HG03280 (cell line): Measurements from ENCODE around the gene RASSF10.

ENCODE experiments used
- ATAC-seq: cut with Tn5 transposase; IDR thresholded peaks from one replicate; pipeline ENCODE4 v1.9.1; 2021; ENCODE audit warnings: mild to moderate bottlenecking, moderate library complexity; ENCODE audit not compliant: unreplicated experiment

The RASSF10 gene

DNA sequence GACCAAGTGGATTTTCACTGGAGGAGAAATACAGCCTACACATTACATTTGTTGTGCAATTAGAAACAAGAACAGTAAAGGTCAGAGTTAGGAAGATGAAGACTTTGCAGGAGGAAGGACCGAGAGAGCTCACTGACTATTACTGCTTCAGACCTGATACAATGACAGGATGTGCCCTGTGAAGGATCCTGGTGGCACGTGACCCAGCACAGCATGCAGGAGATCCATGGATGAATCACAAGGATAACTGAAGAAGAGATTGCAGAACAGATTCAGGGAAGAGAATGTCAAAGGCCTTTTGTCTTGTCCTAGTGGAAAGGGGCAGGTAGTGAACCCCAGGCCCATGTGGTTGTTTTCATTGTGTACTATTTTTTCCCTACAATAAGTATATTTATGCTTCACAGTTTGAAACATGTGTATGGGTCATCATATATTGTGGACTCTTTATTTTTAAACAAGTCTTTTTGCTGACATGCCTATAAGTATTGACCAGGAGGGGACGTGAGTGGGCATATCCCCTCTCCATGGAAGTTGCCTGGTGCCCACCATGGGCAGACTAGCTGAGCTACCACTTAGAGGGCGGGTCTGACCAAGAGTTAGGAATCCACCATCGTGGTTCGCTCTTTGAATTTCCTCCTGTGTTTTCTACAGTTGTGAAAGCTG lies 44.3 kb downstream of the RASSF10 start:
- no peak for ATAC-seq

DNA sequence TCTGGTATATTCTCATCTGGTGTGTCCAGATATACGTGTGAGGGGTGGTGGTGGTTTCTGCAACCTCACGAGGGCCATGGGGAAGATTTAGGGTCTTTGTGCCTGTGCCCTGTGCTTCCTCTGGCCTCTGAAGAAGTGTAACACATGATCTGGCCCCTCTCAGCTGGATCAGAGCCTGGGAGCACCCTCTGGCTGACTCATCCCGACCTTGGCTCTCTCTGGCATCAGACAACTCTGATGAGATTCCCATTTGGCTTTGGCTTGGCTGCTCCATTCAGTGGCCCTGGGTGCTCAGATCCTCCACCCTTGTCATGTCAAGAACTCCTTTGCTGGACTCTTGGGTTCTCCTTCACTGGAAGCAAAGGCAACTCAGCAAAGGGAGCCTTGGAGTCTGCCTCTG lies 45.2 kb downstream of the RASSF10 start:
- no peak for ATAC-seq

DNA sequence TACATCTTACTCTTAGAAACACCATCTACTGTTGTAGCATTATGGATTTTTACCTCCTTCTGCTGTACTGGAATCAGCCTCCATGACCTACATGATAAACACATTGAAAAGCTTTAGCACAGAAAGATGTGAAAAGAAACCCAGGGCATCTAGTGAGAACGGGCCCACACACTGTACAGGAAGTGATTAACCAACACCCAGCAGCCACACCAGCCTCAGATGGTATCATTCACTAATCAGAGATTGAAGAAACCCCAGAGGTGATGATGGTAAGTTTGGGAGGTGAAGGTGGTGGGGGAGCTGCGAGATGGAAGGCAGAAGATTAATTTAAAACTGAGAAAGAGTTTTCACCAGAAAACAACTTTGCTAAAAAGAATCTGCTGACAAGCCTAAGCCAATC lies 46.1 kb downstream of the RASSF10 start:
- ATAC-seq = no peak

DNA sequence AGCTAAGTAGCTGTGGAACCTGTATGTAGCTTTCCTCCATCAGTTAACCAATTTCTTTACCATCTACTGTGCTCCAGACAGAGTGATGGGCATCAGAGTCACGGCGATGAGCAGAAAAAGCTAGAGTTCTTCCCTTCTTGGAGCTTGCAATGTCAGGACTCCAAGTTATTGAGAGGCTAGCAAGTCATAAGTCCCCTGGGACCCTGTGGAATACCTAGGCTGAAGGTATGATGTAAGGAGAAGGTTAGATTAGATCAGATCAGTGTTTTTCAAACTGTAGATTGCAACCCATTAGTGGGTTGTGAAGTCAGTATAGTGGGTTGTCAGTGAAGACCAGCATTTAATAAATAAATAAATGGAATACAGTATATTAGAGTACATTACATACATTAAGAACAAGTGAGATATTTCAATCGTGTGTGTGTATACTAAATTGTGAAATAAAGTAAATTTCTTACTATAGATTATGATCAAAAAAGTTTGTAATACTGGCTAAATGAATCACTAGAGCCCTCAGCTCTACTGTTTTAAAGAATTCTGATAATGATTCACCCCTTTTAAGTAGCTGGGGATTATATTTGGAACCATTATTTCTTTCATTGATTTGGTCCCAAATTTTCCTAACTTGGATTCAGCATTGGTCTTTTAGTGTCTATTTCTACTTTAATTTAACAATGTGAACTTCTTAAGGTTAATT lies 52.3 kb downstream of the RASSF10 start:
- ATAC-seq = no peak
